GM23248 (cell line): ENCODE results near the gene CTCF.

Source experiments
- EZH2 ChIP-seq: fragments of 200-600 bp; sonication (generic); IDR thresholded peaks from 2 replicates; pipeline ENCODE4 v1.6.1; 2018; ENCODE audit warnings: antibody characterized with exemption, mild to moderate bottlenecking; ENCODE audit not compliant: insufficient read depth, poor library complexity, severe bottlenecking
- EZH2phosphoT487 ChIP-seq: fragments of 200-600 bp; sonication (generic); IDR thresholded peaks from 2 replicates; pipeline ENCODE4 v1.6.1; 2018; ENCODE audit warnings: antibody characterized with exemption, moderate library complexity, mild to moderate bottlenecking, low read depth; ENCODE audit not compliant: insufficient read depth

- TF ChIP-seq EZH2phosphoT487 (no peak), EZH2 (no peak)
These were observed 105.6 kb downstream of the CTCF start for GRCh38 chr16:67667817-67668494.
